ENCODE results near the gene GGACT.

The GGACT gene

GRCh38 chr13:100546713-100547405 is 41.7 kb downstream of the GGACT start:
- no peak for DNase-seq

DNA sequence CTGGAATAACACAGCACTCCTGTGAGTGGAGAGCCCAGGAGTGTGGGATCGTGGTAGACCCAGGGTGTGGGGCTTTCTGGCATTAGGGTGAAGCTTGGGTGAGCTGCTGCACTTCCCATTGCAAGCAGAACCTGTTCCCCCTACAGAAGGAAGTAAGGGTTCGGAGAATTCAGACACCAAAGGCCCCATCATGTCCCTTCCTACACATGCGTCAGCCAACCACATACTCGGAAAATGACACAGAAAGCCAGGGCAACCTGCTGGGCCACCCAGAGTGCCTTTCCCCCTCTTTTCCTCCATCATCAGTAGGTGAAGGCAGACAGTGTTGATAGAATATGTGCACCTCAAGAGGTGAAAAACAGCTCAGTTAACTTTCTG is 42.9 kb downstream of the GGACT start:
- DNase-seq, result no peak

GRCh38 chr13:100544866-100545683 is 43.5 kb downstream of the GGACT start:
- no peak for DNase-seq

- no peak for DNase-seq
These were observed 44.6 kb downstream of the GGACT start for GRCh38 chr13:100543872-100544602.

GRCh38 chr13:100542826-100543156 is 45.8 kb downstream of the GGACT start:
- no peak for DNase-seq

- DNase-seq, result no peak
These were observed 46.4 kb downstream of the GGACT start for GRCh38 chr13:100541897-100542825.

DNA sequence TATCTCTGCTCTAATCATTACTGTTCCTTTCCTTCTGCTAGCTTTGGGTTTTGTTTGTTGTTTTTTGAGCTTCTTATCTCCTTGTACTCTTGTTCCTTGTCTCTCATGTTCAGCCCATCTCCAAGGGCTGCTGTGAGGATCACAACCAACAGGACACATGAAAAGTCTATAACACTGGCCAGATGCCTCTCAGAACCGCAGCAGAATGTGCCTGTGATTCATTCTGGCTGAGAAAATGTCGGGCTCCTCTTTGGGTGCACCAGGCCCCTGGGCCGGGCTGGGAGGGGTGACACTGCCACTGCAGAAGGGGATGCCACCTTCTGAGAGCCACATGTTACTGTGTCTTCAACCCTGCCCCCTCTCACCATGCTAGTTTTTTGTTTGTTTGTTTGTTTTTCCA is 48.0 kb downstream of the GGACT start:
- no peak for DNase-seq

GRCh38 chr13:100537951-100538462 is 50.6 kb downstream of the GGACT start:
- DNase-seq, result no peak

- no peak for DNase-seq
These were observed 51.1 kb downstream of the GGACT start for GRCh38 chr13:100537486-100537885.

DNA sequence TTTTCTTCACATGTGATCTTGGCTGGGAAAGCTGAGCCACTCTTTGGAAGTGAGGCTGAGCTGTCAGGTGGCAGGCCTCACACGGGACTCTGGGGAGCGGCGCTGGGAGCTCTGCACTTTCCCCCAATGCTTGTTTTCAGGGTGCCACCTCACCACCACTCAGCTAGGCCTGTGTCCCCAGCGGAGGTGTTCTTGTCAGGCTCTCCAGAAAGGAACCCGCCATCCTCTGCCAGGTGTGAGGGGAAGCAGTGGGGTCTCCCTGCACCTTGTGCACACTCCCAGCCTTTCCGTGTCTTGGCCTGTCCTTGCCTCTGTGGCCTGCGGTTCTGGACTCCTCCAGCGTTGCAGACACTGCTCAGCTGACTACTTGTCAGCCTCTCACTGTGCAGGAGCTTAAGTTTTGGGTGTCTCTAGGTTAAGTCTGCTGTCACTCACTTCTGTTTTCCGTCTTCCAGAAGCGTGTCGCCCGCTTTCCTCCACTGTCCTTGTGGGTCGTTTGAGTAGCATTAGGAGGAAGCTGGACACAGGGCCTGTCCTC is 51.9 kb downstream of the GGACT start:
- DNase-seq, result no peak

- DNase-seq, result no peak
These were observed 53.0 kb downstream of the GGACT start for GRCh38 chr13:100535426-100536135.

DNA sequence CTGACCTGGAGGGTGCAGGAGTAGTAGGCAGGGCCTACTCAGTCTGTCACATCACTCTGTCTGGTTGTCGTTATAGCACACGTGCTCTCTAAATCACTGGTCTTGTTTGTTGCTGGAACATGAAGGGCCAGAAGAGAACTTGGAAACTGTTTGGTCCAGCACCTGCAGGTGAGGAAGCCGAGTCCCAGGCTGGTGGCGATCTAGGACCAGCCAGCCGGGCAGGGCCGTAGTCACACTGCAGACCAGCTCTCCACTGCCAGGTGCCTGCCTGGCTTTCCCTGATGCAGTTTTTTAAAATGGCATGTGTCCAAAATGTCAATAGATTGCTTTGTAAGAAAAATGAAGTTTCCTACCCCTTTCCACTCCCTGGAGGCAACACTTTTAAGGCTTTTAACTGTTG is 53.7 kb downstream of the GGACT start:
- DNase-seq, result no peak

- DNase-seq, result no peak
These were observed 54.3 kb downstream of the GGACT start for GRCh38 chr13:100534147-100534843.

GRCh38 chr13:100533588-100534041 is 55.0 kb downstream of the GGACT start:
- DNase-seq, result no peak

GRCh38 chr13:100532836-100533435 is 55.7 kb downstream of the GGACT start:
- DNase-seq, result no peak

DNA sequence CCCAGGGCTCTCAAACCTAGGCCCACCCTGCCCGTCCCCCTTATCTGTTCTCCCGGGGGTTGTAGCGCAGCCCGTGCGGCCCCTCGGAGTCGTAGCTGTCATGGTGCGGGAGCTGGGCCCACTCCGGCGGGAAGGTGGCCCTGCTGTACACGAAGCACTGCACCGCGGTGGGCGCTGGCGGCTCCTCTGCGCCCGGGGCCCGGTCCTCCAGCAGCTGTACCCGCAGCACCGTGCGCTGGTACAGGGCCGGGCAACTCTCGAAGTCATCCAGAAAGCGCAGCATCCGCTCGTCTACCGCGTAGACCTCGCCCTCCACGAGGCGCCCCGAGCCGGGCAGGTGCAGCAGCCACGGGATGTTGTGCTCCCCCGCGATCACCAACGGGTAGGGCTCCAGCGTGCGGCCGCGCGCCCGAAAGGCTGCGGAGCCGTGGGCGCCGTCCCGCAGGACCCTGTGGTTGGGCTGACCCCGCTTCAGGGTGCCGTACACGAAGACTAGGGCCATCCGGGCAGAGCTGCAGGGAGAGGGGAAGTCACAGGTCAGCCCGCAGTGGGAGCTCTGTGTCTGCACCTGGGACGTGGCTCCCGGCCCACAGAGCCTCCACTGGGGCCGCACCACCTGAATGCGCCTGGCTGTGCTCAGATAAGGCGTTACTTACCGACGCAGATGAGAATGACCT is 56.4 kb downstream of the GGACT start:
- no peak for DNase-seq

- no peak for DNase-seq
These were observed 57.8 kb downstream of the GGACT start for GRCh38 chr13:100530671-100531213.

DNA sequence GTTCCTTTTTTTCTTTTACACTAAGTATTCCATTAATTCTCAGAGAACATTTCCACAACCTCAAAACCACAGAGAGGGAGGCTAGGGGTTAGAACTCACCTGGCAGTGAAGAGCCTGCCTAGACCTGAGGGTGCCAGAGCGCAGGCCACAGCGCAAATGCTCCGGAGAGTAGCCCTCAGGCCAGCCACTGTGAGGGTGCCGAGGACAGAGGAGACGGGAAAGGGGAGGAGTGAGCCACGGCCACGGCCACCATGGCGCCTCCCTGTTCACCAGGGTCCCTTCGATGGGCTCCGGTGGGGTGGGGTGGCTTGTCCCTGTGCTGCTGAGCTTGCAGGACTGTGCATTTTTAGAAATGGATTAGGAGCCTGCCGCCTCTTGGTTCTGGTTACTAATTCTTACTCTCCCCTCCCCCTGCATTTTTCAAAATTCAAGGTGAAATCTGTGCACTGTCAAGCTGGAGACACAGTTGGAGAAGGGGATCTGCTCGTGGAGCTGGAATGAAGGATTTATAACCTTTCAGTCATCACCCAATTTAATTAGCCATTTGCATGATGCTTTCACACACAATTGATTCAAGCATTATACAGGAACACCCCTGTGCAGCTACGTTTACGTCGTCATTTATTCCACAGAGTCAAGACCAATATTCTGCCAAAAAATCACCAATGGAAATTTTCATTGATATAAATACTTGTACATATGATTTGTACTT is 58.8 kb downstream of the GGACT start:
- no peak for DNase-seq

- DNase-seq, result no peak
These were observed 59.8 kb downstream of the GGACT start for GRCh38 chr13:100528820-100529219.

Measured in SHP77 treated with DMSO at 0.1 percent for 48 hours (cell line).